ENCODE data around the gene PPFIA2. TPM values are rescaled to one million over a fixed set of nuclear protein-coding genes. Genes with fewer than 3 reads are reported as not detected.

PPFIA2 gene
- total RNA-seq, 3 donors from 2014 or later = 1.1 to 2.9 (median 2.6) TPM

DNA sequence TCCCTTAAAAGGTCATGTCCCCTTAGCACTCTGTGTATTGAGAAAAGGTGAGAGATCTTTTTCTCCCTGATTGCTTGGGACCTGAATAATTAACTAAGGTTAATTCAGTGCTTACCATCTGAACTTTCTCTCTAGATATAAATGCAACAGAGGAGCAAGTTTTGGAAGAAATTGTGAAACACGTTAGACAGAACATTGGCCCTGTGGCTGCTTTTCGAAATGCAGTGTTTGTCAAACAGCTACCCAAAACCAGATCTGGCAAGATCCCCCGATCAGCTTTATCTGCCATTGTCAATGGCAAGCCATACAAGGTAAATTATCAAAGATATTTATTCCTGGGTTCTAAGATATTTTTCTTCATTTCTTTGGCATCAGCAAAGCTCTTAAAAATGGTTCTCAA, 505.8 kb downstream of the PPFIA2 start:
- intact Hi-C loops (cut with DNase I, micrococcal nuclease) = no loop called here
- Histone ChIP-seq H3K4me1 (ENCODE audit: low read depth) (no peaks in the 10 kb centered on the region), H3K4me3 (no peak overlapping the region), H3K9me3 (no peaks in the 10 kb centered on the region), H3K36me3 (ENCODE audit: low read depth) (no peaks in the 10 kb centered on the region)
- no peak for DNase-seq
- no peak for ATAC-seq
- TF ChIP-seq, protein P1, sequence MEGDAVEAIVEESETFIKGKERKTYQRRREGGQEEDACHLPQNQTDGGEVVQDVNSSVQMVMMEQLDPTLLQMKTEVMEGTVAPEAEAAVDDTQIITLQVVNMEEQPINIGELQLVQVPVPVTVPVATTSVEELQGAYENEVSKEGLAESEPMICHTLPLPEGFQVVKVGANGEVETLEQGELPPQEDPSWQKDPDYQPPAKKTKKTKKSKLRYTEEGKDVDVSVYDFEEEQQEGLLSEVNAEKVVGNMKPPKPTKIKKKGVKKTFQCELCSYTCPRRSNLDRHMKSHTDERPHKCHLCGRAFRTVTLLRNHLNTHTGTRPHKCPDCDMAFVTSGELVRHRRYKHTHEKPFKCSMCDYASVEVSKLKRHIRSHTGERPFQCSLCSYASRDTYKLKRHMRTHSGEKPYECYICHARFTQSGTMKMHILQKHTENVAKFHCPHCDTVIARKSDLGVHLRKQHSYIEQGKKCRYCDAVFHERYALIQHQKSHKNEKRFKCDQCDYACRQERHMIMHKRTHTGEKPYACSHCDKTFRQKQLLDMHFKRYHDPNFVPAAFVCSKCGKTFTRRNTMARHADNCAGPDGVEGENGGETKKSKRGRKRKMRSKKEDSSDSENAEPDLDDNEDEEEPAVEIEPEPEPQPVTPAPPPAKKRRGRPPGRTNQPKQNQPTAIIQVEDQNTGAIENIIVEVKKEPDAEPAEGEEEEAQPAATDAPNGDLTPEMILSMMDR (IDR thresholded peaks at IDR 0.05) = no peak

DNA sequence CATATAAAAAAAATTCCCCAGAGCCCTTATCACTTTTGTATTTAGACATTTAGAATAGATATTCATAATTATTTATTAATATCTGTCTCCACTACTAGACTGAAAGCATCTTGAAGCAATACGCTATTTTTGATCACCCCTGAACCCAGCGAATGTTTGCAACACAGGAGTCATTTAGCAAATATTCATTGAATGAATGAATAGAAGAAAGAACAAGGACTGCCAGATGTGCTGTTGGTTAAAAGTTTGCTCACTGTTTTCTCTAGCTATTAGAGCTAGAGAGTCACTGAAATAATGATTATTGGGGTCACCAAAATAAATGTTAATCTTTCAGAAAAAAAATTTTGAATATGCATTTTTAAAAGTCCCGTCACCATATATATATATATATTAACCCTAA, 506.9 kb downstream of the PPFIA2 start:
- H3K4me1 ChIP-seq (ENCODE audit: low read depth) = no peaks in the 10 kb centered on the region
- DNase-seq (no peak), ATAC-seq (no peak)
- no peak overlapping the region for H3K4me3 ChIP-seq
- H3K36me3 ChIP-seq (ENCODE audit: low read depth) = no peaks in the 10 kb centered on the region
- intact Hi-C loops (cut with DNase I, micrococcal nuclease) = no loop called here
- no peaks in the 10 kb centered on the region for H3K9me3 ChIP-seq
- TF ChIP-seq, protein P1 (IDR thresholded peaks at IDR 0.05) = no peak

DNA sequence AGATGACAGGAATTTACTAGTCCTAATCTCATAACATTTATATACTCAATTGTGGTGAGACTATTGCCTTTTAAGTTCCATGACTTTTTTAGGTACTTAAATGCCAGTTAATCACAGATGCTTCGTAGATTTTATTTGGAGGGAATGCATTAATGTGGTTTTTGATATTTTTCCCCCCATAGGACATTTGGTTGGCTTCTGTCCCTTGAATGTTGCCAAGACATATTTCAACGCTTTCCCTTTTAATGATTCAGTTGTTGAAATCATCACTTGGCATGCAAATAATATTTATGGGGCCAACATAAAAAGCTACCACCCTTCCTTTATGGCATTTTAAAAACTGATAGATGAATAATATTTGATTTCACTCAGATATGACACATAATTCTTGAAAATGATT, 509.2 kb downstream of the PPFIA2 start:
- intact Hi-C loops (cut with DNase I, micrococcal nuclease) = no loop called here
- no peaks in the 10 kb centered on the region for H3K9me3 ChIP-seq
- TF ChIP-seq, protein P1 (IDR thresholded peaks at IDR 0.05) = no peak
- no peak overlapping the region for H3K4me3 ChIP-seq
- peaks cover 12% of the 10 kb centered on the region for H3K4me1 ChIP-seq (ENCODE audit: low read depth)
- DNase-seq (no peak), ATAC-seq (no peak)
- no peaks in the 10 kb centered on the region for H3K36me3 ChIP-seq (ENCODE audit: low read depth)

DNA sequence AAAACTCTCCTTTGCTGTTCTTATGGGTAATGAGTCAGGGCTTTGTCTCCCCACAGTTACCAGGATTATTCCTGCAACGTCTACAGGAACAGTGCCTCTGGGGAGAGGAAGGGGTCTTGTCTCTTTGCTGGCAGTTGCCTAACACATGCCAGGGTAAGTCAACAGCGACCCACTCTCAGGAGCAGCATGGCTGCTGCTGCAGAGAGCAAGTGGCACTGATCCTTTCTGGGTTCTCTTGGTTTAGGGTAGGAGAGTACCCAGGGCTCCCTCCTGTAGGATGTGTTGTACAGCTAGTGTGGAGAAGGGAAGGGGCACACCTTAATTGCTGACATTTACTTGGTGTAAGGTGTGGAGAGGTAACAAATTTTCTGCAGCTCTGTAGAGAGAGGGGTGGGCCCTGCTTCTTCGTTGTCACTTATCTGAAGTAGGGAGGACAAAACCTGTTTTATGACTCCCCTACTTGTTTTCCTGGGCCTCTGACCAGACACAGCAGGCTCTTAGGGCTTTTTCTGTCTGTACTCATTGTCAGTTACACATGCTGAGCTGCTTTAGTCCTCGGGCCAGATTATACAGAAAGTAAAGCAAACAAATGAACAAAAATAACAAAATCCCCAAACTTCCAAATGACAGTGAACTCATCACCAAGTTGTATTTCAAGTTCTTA, 513.1 kb downstream of the PPFIA2 start:
- Histone ChIP-seq H3K4me1 (ENCODE audit: low read depth) (peaks cover 12% of the 10 kb centered on the region), H3K36me3 (ENCODE audit: low read depth) (no peaks in the 10 kb centered on the region), H3K4me3 (no peak overlapping the region), H3K9me3 (no peaks in the 10 kb centered on the region)
- TF ChIP-seq, protein P1 (IDR thresholded peaks at IDR 0.05) = no peak
- DNase-seq (no peak), ATAC-seq (peak; percentile 43)
- intact Hi-C loops (cut with DNase I, micrococcal nuclease) = no loop called here

DNA sequence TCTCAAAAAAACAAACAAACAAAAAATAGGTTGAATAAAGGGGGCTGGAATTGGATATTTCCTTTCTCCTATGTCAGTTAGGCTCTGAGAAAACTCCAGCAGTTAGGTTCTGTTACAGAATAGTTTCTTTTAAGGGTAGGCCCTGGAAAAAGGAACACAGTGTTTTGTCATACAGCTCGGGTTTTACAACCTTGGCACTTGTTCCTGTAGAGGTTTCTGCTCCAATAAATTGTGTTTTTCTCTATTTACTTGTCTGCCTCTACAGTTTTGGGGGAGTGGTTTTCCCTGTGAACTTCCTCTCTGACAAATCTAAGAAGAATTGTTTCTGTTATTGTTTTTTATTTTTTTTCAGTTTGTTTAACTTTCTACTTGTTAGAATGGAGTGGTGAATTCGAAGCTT, 513.7 kb downstream of the PPFIA2 start:
- no peak overlapping the region for H3K4me3 ChIP-seq
- TF ChIP-seq, protein P1 (IDR thresholded peaks at IDR 0.05) = no peak
- intact Hi-C loops (cut with DNase I, micrococcal nuclease) = no loop called here
- H3K9me3 ChIP-seq = no peaks in the 10 kb centered on the region
- no peaks in the 10 kb centered on the region for H3K36me3 ChIP-seq (ENCODE audit: low read depth)
- peaks cover 12% of the 10 kb centered on the region for H3K4me1 ChIP-seq (ENCODE audit: low read depth)
- ATAC-seq = peak; percentile 77
- DNase-seq = peak in 1 of 3 donors; percentile 29

Data from mucosa of descending colon (tissue), 3 donors.